Uterus (tissue), 4 donors: ENCODE results near the gene STH. TPM values are rescaled to one million over a fixed set of nuclear protein-coding genes. Genes with fewer than 3 reads are reported as not detected.
"Not testable (repeated sequence)": the region's sequence is repeated elsewhere in the genome, so short reads cannot be mapped to it uniquely, and the experiment has no call there.

Experiments
- DNase-seq, 2 donors: peaks; one replicate each; pipeline ENCODE4 v3.0.0-alpha.2; 2019 to 2020
- H3K27ac ChIP-seq, 2 donors: fragments of 200-600 bp; sonication (generic); 1 replicate in 1 of 2; 2 replicates in 1 of 2; pipeline ENCODE4 v1.5.1; 2016 to 2018
- H3K27me3 ChIP-seq, 2 donors: fragments of 200-600 bp; sonication (generic); one replicate each; pipeline ENCODE4 v1.5.1; 2018 to 2019; ENCODE audit warnings: control low read depth in 1 of 2
- H3K36me3 ChIP-seq, 2 donors: fragments of 200-600 bp; sonication (generic); one replicate each; pipeline ENCODE4 v1.5.1; 2019; ENCODE audit warnings: control low read depth in 1 of 2
- H3K4me1 ChIP-seq, 2 donors: fragments of 200-600 bp; sonication (generic); one replicate each; pipeline ENCODE4 v1.5.1; 2018 to 2019; ENCODE audit warnings: control low read depth in 1 of 2
- H3K4me3 ChIP-seq, 2 donors: fragments of 200-600 bp; sonication (generic); 1 replicate in 1 of 2; 2 replicates in 1 of 2; pipeline ENCODE4 v1.5.1; 2018 to 2019; ENCODE audit warnings: mild to moderate bottlenecking in 1 of 2
- H3K9me3 ChIP-seq, 2 donors: fragments of 200-600 bp; sonication (generic); one replicate each; pipeline ENCODE4 v1.5.1; 2019; ENCODE audit warnings: control low read depth in 1 of 2
- POLR2A ChIP-seq, 2 donors: fragments of 450-650 bp; IDR thresholded peaks; one replicate each; pipeline ENCODE4 v1.6.1; 2016; ENCODE audit warnings: antibody characterized with exemption in 2 of 2, mild to moderate bottlenecking in 1 of 2, moderate library complexity in 1 of 2
- intact Hi-C: fragments of 100-400 bp; cut with DNase I; formaldehyde crosslinking; loops from one replicate; pipeline ENCODE4 v1.15.1; 2023; ENCODE audit warnings: low total_unique reads
- total RNA-seq, 4 donors: library from RNA; depleted of rRNA in 3 of 4; stranded (reverse); fragments of >200 nt in 3 of 4; gene quantifications; one replicate each; pipeline versions ENCODE4 v1.1.0 to v1.2.4, GENCODE V29; 2014 to 2023
- TF ChIP-seq, protein P1 (sequence below), 4 experiments: fragments of 200-600 bp in 2 of 4; fragments of 450-650 bp in 2 of 4; sonication (generic) in 2 of 4; IDR thresholded peaks; one replicate each; pipeline ENCODE4 v1.5.1; 2016 to 2019; ENCODE audit warnings: antibody characterized with exemption in 4 of 4, mild to moderate bottlenecking in 2 of 4, moderate library complexity in 1 of 4
- donor health status: DM: yes; HTN: yes; CAD: no.

STH gene
- total RNA-seq, 4 donors from 2014 or later = not detected

DNA sequence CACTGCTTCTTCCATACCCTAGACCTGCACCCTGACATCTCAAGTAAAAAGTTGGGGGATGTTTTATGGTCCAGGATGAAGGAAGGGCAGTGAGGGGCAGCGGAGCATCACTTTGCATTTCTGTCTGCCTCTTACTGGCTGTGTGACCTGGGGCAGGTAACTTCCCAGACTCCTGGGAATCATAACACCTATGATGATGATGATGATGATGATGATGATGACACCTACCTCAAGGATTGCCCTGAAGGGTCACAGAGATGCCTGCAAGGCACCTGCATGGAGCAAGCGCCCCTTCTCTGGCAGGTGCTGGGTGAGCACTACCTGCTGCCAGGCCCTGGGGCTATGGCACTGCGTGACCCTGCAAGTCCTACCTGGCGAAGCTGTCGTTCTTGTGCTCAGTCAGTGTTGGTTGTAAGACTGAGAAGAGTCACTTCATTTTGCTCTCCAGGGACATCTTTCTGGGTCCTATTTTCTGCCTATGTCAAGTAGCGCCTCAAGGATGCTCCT lies 46.2 kb upstream of the STH start:
- Histone ChIP-seq H3K27ac (no peak overlapping the region), H3K4me1 (peaks cover 0 to 4% of the 10 kb centered on the region in 2 donors), H3K36me3 (no peaks in the 10 kb centered on the region), H3K27me3 (no peaks in the 10 kb centered on the region), H3K4me3 (no peak overlapping the region), H3K9me3 (no peaks in the 10 kb centered on the region)
- no peak for DNase-seq
- intact Hi-C loops = no loop called here
- TF ChIP-seq, protein P1, sequence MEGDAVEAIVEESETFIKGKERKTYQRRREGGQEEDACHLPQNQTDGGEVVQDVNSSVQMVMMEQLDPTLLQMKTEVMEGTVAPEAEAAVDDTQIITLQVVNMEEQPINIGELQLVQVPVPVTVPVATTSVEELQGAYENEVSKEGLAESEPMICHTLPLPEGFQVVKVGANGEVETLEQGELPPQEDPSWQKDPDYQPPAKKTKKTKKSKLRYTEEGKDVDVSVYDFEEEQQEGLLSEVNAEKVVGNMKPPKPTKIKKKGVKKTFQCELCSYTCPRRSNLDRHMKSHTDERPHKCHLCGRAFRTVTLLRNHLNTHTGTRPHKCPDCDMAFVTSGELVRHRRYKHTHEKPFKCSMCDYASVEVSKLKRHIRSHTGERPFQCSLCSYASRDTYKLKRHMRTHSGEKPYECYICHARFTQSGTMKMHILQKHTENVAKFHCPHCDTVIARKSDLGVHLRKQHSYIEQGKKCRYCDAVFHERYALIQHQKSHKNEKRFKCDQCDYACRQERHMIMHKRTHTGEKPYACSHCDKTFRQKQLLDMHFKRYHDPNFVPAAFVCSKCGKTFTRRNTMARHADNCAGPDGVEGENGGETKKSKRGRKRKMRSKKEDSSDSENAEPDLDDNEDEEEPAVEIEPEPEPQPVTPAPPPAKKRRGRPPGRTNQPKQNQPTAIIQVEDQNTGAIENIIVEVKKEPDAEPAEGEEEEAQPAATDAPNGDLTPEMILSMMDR (IDR thresholded peaks at IDR 0.05) = no peak
- TF ChIP-seq POLR2A (IDR thresholded peaks at IDR 0.05) = no peak

DNA sequence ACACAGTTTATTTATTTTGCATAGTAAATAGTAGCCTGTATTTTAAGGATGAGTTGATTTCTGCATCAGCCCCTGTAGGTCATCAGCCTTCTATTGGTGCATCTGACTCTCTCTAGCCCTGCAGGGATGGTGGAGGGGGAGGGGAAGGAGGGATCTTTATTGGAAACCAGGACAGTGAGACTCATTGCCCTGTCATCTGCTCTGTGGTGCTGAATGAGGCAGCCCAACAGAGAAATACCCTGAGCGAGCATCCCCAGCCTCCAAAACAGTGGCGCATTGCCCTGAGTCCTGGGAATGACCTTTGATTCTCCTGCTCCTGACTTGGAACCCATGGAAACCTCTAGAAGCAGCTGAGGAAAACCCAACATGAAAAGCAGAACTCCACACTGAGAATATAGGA lies 45.5 kb upstream of the STH start:
- Histone ChIP-seq H3K4me1 (peaks cover 0 to 4% of the 10 kb centered on the region in 2 donors), H3K36me3 (no peaks in the 10 kb centered on the region), H3K4me3 (no peak overlapping the region), H3K9me3 (no peaks in the 10 kb centered on the region), H3K27me3 (no peaks in the 10 kb centered on the region), H3K27ac (no peak overlapping the region)
- no peak for DNase-seq
- intact Hi-C loops = no loop called here
- TF ChIP-seq, protein P1 (IDR thresholded peaks at IDR 0.05) = no peak
- no peak for TF ChIP-seq POLR2A (IDR thresholded peaks at IDR 0.05)

DNA sequence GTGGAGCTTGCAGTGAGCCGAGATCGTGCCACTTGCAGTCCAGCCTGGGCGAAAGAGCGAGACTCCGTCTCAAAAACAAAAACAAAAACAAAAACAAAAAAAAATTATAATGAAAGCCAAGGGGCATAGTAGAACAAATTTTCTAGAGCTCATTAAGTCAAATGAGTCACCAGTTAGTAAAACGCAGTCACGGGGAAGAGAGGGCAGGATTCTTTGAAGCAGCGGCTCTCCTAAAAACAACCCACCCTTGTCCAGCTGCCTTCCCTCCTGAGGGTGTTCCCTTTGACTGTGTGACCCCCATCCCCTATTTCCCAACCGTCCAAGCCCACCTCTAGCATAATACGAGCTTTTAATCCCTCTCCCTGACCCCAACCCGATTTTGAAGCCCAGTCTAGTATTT lies 44.1 kb upstream of the STH start:
- Histone ChIP-seq H3K9me3 (no peaks in the 10 kb centered on the region), H3K27me3 (no peaks in the 10 kb centered on the region), H3K4me3 (no peak overlapping the region), H3K27ac (no peak overlapping the region), H3K4me1 (no peaks in the 10 kb centered on the region), H3K36me3 (no peaks in the 10 kb centered on the region)
- no peak for DNase-seq
- intact Hi-C loops = no loop called here
- TF ChIP-seq POLR2A (IDR thresholded peaks at IDR 0.05) = no peak
- TF ChIP-seq, protein P1 (IDR thresholded peaks at IDR 0.05) = no peak

DNA sequence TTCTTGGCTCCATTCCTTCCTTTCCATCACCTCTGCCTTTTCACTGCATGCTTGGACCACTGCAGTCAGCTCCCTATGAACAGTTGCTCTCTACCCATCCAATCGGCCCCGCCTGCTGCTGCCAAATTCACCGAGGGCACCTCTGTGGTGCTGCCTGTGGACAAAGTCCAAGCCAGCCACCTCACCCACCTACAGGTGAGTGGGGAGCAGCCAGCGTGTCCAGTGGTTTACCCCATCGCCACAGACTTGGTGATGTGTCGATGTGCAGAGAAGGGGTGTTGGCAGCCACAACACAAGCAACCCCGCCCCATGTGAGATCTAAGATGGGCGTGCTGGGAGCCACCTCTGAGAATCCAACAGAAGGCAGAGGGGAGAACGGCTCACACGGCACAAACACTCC lies 43.7 kb upstream of the STH start:
- Histone ChIP-seq H3K9me3 (no peaks in the 10 kb centered on the region), H3K36me3 (no peaks in the 10 kb centered on the region), H3K27me3 (no peaks in the 10 kb centered on the region), H3K27ac (no peak overlapping the region), H3K4me1 (no peaks in the 10 kb centered on the region), H3K4me3 (no peak overlapping the region)
- DNase-seq = no peak
- TF ChIP-seq POLR2A (IDR thresholded peaks at IDR 0.05) = no peak
- TF ChIP-seq, protein P1 (IDR thresholded peaks at IDR 0.05) = no peak
- intact Hi-C loops = no loop called here

DNA sequence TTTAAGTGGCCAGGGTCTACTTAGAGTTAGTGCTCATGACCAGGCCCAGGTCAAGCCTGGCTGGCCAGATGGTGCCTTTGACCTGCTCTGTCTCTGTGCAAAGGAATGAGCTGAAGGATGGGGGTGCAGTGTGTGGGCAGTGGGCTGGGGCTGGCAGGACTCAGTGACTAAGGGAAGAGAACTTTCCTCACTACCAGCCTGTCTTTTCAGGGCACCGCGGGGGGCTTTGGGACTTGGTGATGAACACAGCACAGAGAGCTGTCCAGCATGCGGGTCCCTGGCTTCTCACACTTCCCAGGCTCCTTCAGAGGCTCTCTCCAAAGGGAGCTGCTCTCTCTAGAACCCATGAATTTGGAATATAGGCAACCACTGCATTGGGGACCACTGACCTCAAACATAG lies 43.0 kb upstream of the STH start:
- no peaks in the 10 kb centered on the region for H3K36me3 ChIP-seq
- intact Hi-C loops = no loop called here
- H3K4me3 ChIP-seq = no peak overlapping the region
- TF ChIP-seq, protein P1 (IDR thresholded peaks at IDR 0.05) = no peak
- no peak for TF ChIP-seq POLR2A (IDR thresholded peaks at IDR 0.05)
- no peaks in the 10 kb centered on the region for H3K4me1 ChIP-seq
- H3K27ac ChIP-seq = no peak overlapping the region
- DNase-seq = no peak
- no peaks in the 10 kb centered on the region for H3K27me3 ChIP-seq
- no peaks in the 10 kb centered on the region for H3K9me3 ChIP-seq

DNA sequence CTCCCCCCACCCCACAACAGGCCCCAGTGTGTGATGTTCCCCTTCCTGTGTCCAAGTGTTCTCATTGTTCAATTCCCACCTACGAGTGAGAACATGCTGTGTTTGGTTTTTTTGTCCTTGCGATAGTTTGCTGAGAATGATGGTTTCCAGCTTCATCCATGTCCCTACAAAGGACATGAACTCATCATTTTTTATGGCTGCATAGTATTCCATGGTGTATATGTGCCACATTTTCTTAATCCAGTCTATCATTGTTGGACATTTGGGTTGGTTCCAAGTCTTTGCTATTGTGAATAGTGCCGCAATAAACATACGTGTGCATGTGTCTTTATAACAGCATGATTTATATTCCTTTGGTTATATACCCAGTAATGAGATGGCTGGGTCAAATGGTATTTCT lies 42.3 kb upstream of the STH start:
- H3K9me3 ChIP-seq, H3K4me1 ChIP-seq, H3K4me3 ChIP-seq, H3K27ac ChIP-seq, H3K27me3 ChIP-seq, DNase-seq, H3K36me3 ChIP-seq, intact Hi-C loops: not testable (repeated sequence)
